GM19372 (cell line): Measurements from ENCODE around the gene NAPG.
"Not testable (repeated sequence)": the region's sequence is repeated elsewhere in the genome, so short reads cannot be mapped to it uniquely, and the experiment has no call there.

ENCODE experiments used
- ATAC-seq: cut with Tn5 transposase; IDR thresholded peaks from one replicate; pipeline ENCODE4 v1.9.1; 2021; ENCODE audit warnings: mild to moderate bottlenecking, low read depth, moderate library complexity; ENCODE audit not compliant: unreplicated experiment

NAPG gene

GRCh38 chr18:10574412-10574811 is 48.6 kb downstream of the NAPG start:
- not testable (repeated sequence) for ATAC-seq

GRCh38 chr18:10577842-10578572 is 52.2 kb downstream of the NAPG start:
- ATAC-seq, result not testable (repeated sequence)

DNA sequence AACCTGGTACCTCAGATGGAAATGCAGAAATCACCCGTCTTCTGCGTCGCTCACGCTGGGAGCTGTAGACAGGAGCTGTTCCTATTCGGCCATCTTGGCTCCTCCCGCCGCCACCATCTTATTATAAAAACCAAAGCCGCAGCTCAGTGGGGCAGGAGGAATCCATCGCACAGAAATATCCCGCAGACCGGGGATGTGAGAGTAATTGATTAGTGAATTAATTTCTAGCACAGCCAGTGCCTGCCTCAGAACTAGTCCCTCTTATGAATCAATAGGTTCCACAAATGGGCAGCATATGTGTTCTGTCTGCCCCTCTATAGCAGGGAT is 52.7 kb downstream of the NAPG start:
- not testable (repeated sequence) for ATAC-seq

- ATAC-seq, result no peak
Measured at GRCh38 chr18:10579079-10579867, 53.4 kb downstream of the NAPG start.

DNA sequence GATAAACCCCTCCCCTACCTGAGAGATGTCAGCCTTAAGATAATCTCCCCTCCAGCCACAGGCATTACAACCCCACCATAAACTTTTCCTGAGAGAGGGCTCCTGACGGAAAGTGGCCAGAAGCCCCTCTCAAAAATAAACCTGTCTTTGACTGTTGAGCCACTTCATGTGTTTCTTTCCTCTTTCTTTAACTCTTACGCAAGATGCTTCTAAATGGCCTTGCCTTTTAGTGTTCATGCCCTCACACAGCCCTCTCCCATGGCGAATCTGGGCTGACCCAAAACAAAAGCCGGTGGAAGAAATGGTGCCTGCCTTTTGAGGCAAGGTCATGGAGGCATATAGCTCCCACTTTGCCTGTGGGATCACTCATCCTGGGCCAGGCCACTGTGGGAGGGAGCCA is 54.4 kb downstream of the NAPG start:
- ATAC-seq, result no peak

DNA sequence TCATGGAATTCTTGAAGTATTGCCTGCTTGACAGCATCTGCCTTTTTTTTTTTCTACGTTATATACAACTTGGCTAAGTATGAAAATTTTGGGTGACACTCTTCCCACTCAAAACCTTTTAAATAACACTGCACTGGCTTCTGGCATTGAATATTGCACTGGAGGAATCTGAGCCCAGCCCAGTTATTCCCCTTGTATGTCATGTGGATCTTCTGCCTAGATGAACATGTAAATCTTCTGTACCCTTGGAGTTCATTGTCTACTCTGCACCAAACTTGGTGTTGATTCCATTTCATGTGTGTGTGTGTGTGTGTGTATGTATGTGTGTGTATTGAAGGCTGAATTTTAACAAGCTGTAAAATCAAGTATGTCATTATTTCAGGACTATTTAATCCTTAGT is 59.4 kb downstream of the NAPG start:
- ATAC-seq, result no peak

DNA sequence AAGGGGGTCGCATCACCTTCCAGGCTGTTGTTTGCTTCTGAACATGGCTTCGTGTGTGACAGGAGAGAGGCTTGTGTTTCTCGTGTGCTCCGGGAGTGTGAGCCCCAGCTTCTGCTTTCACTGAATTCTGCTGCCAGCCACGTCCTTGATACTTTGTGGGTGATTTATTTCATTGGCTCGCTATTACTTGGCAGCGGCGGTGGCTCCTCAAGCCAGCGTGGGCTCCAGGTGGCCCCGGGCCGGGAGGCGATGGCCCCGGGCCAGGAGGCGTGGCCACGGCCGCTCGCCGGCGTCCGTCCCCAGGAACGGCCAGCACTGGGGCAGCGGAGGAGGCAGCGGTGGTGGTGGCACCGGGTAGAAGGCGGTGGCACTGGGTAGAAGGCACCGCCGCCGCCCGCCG is 63.1 kb downstream of the NAPG start:
- no peak for ATAC-seq

DNA sequence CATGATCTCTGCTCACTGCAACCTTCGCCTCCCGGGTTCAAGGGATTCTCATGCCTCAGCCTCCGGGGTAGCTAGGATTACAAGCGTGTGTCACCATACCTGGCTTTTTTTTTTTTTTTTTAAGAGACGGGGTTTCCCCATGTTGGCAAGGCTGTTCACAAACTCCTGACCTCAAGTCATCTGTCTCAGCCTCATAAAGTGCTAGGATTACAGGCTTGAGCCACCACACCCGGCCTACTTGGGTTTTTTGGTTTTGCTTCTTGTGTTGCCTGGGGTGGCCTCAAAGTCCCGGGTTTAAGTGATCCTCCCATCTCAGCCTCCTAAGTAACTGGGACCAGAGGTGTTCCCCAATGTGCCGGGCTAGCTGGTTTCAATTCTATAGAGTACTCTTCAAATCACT is 64.6 kb downstream of the NAPG start:
- ATAC-seq, result no peak

GRCh38 chr18:10591896-10592295 is 66.1 kb downstream of the NAPG start:
- ATAC-seq, result no peak

DNA sequence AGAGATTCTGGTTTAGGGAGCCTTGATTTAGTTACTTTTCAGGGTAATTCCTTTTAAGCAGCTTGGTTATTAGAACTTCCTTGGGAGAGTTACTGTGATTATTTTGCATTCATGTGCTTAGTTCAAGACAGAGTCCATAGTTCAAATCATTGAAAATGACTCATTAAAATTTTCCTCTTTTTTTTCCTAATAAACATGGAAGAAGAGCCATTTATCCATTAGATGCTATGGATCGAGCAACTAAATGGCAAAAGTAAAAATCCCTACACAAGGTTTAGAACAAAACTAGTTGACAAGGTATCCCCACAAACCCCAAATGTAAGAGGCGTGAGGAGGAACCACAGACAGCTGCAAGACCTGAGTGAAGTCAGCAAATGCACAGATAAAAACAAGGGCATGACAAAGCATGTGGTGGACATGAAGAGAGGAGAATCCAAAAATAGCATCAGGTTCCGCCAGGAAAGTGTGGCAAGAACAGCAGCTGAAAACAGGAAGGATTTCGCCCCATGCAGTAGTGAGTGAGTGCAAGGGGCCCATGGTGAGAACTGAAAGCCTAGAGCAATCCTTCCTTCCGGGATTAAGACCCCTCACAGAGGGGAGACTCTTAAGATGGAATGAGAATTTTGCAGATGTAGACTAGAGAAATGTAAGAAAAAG is 67.7 kb downstream of the NAPG start:
- ATAC-seq, result not testable (repeated sequence)

- ATAC-seq, result not testable (repeated sequence)
Measured at GRCh38 chr18:10595917-10596316, 70.1 kb downstream of the NAPG start.

- ATAC-seq, result not testable (repeated sequence)
Measured at GRCh38 chr18:10597695-10598094, 71.9 kb downstream of the NAPG start.

DNA sequence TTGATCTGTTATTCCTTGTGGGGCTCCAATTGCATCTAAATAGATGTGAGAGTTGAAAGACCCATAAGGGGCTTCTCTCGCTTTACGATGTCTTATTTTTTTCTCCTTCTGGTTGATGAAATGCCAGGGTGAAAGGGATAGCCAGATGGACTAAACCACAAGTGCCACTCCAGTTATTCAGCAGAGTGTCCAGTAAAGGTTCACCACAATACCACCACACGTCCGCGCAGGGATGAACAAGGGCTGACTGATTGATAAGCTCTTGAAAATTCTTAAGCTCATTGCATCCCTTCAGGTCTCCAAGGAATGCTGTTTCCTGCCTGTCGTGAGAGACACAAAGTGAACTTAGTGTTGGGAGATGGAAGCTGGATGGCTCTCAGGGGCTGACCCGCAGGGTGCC is 74.9 kb downstream of the NAPG start:
- ATAC-seq, result not testable (repeated sequence)
